Stimulated activated CD8-positive, alpha-beta memory T cell treated with anti-CD3 and anti-CD28 coated beads, Interleukin-7, amount 100 ng/mL, for 1 hour (primary cell): ENCODE measurements around the gene SLC2A1.
"Not testable (repeated sequence)": the region's sequence is repeated elsewhere in the genome, so short reads cannot be mapped to it uniquely, and the experiment has no call there.

Source experiments
- DNase-seq, 2 donors: peaks; one replicate each; pipeline ENCODE4 v3.0.0-alpha.2; 2020; ENCODE audit warnings: low read depth in 2 of 2

The SLC2A1 gene

DNA sequence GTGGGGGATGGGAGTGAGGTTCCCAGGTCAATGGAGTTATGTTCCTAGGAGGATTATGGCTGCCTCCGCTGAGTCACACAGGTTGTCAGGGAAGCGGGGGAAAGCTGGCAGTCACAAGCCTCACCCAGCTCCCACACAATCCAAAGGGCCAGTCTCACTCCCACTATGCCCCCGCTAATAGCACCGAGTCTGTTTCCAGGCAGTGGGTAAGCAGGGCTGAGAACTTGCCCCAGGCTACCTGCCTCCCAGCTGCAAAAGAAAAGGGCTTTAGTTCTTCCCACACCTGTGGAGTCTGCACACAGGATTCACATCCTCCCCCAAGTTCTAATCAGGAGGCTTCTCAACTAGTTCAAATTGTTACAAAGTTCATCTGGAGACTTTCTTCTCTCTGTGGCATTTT, 58.7 kb downstream of the SLC2A1 start:
- not testable (repeated sequence) for DNase-seq

DNA sequence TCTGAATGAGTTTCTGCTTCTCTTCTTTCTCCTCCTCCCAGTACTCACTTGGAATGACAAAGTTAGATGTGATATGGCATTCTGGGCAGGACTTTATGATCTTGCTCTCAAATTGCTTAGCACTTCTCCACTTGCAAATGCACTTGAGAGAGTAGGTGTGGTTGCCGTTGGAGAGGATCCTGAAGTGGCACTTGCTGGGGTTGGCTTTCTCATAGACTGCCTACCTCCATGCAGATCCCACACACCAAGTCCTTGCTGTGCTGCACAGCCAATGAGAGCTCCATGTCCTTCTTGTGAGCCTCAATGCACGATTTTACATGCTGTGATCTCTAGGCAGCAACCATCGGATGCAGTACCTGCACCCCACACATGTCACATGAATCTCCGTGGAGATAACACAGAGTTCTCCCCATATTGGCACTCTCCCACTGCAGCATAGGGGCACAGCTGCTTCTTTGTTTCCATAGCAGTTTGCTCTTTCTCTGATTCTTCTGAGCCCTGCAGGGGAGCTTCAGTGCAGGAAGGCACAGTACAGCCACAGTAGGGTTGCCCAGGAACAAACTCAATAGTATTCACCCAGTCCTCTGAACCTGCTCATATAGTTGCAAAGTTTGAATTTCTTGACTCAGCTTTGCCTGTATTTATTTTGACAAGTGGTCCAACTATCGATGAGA, 67.1 kb downstream of the SLC2A1 start:
- DNase-seq: no peak

DNA sequence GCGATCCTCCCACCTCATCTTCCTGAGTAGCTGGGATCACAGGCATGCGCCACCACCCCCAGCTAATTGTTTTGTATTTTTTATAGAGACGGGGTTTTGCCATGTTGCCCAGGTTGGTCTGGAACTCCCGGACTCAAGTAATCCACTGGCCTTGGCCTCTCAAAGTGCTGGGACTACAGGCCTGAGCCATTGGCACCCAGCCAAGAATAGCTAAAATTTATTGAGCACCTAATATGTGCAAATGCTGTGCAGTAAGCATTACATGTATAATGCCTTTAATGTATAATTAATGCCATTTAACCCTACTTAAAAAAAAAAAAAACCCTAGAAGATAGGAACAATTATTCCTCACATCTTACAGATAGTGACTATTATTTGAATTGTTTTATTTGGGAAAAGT, 69.4 kb downstream of the SLC2A1 start:
- DNase-seq: no peak

DNA sequence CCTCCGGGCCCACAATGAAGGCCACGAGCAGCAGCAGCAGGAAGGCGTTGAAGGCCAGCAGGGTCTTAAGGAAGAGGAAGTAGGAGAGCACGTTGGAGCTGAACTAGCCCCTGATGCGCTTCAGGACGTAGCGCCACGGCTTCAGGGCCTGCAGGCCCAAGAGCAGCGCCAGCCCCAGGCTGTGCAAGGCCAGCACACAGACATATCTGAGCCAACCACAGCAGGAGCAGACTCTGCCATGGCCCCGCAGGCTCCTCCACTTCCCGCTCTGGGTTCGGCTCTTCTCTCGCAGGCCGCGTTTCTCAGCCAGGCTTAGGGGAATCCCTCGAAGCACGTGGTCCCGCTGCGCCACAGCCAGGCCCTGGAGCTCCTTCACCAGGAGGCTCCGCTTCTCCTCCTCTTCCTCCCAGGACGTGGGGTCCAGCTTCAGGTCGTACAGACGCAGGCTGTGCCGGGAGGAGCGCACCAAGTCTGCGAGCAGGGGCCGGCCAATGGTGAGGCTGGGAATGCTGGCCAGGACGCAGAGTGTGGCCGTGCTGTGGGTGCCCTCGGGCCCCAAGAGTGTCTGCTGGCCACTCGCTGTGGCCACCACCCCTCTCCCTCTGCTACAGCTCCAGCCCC, 70.5 kb downstream of the SLC2A1 start:
- no peak for DNase-seq

DNA sequence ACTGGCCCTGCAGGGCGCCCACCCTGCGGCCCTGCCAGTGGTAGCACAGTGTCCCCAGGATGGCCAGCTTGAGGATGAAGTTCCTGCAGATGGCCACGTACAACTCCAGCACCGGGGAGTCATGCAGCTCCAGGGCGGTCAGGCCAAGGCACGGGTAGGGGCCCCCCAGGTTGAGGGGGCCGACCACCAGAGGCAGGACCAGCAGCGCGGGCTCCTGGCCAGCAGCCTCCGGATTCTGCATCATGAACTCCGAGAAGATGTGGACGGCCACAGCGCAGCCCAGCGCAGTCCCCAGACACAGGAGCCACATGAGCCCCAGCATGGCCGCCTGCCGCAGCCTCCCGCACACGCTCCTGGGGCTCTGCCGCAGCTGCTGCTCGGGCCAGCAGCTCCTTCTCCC, 71.3 kb downstream of the SLC2A1 start:
- no peak for DNase-seq

DNA sequence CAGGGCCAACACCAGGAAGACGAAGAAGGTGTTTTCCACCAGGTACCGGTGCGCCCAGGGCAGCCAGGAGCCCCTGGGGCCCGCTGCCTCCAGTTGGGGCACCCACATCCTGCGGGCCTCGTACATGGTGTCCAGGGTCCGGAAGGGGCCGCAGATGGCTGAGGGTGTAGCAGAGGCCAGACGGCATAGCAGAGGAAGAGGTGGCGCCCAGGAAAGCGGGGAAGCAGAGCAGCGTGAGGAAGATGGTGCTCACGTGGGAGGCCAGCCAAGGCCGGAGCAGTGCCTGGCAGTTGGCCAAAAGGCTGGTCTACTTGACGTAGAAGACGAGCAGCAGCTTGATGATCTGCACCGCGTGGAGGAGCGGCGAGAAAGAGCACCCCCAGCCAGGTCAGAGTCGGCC, 71.9 kb downstream of the SLC2A1 start:
- no peak for DNase-seq

DNA sequence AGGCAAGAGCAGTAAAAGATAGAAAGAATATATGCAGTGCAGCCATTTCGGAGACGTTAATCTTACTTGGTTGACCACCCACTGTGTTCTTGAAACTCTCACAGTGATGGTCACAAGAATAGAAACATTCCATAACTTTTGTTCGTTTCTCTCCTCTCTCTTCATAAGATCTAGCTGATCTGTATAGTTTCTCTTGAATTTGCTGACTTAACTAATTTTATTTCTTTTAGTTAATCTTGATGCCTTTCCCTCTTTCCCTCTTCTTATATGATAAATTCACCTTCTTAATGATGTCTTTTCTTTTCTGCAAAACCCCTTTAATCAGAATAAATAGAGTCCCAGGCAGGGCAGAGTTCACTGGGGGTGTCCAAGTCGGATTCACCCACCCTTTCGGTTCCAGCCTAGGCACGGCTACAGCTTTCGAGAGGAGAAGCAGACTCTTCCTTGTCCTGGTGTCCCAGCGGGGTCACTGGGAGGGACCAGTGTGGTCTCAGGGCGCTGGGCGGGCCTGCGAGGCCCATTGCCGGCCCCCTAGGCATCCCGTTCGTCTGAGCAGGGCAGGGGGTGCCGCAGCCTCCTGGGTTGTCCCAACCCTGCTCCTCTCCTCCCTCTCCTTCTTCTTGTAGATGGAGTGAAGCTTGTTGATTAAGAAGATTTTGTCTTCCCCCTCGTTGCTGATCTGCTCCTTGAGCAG, 72.5 kb downstream of the SLC2A1 start:
- DNase-seq: no peak

DNA sequence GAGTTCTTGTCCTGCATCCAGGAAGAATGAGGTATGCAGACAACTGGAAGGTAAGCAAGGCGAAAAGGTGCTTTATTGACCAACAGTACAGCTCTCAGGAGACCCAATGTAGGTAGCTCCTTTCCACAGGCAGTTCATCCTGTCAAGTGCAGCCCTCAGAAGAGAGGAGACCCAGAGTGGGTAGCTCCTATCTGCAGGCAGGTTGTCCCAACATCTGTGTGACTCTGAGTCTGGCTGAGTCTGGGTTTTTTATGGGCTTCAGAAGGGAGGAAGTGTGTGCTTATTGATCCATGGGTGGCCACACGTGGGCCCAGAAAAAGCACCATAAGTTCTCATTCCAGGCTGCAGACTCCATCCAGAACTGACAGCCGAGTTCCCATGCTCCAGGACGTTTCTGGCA, 78.3 kb downstream of the SLC2A1 start:
- DNase-seq: no peak

DNA sequence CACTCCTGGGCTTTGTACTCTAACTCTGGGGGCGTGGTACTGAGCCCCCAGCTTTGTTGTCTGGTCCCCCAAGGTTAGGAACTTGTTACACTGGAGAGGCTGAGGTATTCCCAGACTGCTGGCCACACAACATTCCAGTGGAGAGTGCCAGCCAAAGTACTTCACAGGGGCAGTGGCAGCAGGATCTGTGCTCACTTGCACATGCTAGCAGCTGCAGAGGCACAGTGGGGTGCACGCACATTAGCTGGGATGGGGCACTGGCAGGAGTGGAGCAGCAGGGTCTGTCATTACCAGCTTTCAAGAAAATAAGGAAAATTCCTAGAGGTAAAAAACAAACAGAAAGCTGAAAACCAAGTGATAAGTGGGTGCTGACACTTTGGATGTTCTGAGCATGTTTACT, 81.3 kb downstream of the SLC2A1 start:
- no peak for DNase-seq

DNA sequence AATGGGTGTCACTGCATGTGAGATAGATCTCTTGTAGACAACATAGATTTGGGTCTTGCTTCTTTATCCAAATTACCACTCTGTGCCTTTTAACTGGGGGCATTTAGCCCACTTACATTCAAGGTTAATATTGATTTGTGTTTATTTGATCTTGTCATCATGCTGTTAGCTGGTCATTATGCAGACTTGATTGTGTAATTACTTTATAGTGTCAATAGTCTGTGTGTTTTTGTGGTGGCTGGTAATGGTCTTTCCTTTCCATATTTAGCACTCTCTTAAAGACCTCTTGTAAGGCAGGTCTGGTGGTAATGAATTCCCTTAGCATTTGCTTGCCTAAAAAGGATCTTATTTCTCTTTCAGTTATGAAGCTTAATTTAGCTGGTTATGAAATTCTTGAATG, 82.7 kb downstream of the SLC2A1 start:
- DNase-seq: no peak
